Neuronal stem cell (in vitro differentiated cells): Measurements from ENCODE around the gene ENTR1.

ENCODE experiments used
- DNase-seq: peaks from one replicate; pipeline ENCODE4 v3.0.0-alpha.2; 2013; ENCODE audit warnings: low spot score
- H2AFZ ChIP-seq: one replicate; pipeline ENCODE4 v1.6.1; 2013; ENCODE audit warnings: mild to moderate bottlenecking, low read length, inconsistent platforms
- H2AK5ac ChIP-seq: 2 replicates; pipeline ENCODE4 v1.6.1; 2013; ENCODE audit warnings: low read depth, mild to moderate bottlenecking, inconsistent platforms, low read length, moderate library complexity, mixed read lengths
- H2BK120ac ChIP-seq: 2 replicates; pipeline ENCODE4 v1.6.1; 2013; ENCODE audit warnings: low read depth, mild to moderate bottlenecking, inconsistent platforms, low read length, moderate library complexity, mixed read lengths
- H2BK12ac ChIP-seq: one replicate; pipeline ENCODE4 v1.6.1; 2013; ENCODE audit warnings: low read length, inconsistent platforms
- H2BK15ac ChIP-seq: 2 replicates; pipeline ENCODE4 v1.6.1; 2013; ENCODE audit warnings: mild to moderate bottlenecking, low read length, inconsistent platforms, mixed read lengths
- H2BK5ac ChIP-seq: one replicate; pipeline ENCODE4 v1.6.1; 2013; ENCODE audit warnings: inconsistent platforms, mild to moderate bottlenecking, low read length, moderate library complexity
- H3K14ac ChIP-seq: one replicate; pipeline ENCODE4 v1.6.1; 2013; ENCODE audit warnings: low read length, inconsistent platforms
- H3K18ac ChIP-seq: 2 replicates; pipeline ENCODE4 v1.6.1; 2013; ENCODE audit warnings: low read length, inconsistent platforms
- H3K23ac ChIP-seq: 2 replicates; pipeline ENCODE4 v1.6.1; 2013; ENCODE audit warnings: low read depth, mild to moderate bottlenecking, mixed read lengths, low read length, inconsistent platforms; ENCODE audit not compliant: poor library complexity
- H3K27ac ChIP-seq: replicated peaks from 3 replicates; pipeline ENCODE4 v1.5.1; 2013; ENCODE audit warnings: low read length, inconsistent platforms
- H3K27me3 ChIP-seq, 3 experiments: 2 replicates each; pipeline ENCODE4 v1.6.1; 2013; ENCODE audit warnings: low read length in 3 of 3, mild to moderate bottlenecking in 2 of 3, inconsistent platforms in 1 of 3, low read depth in 1 of 3, mixed read lengths in 1 of 3, moderate library complexity in 1 of 3; ENCODE audit not compliant: control insufficient read depth in 3 of 3, insufficient read depth in 3 of 3
- H3K36me3 ChIP-seq, 2 donors: replicated peaks in 1 of 2; 2 replicates each; pipeline ENCODE4 v1.6.1; 2013; ENCODE audit warnings: low read length in 2 of 2; ENCODE audit not compliant: control insufficient read depth in 2 of 2, insufficient read depth in 2 of 2
- H3K4ac ChIP-seq: 2 replicates; pipeline ENCODE4 v1.6.1; 2013; ENCODE audit warnings: inconsistent platforms, mild to moderate bottlenecking, low read length, moderate library complexity
- H3K4me1 ChIP-seq, 2 donors: 1 replicate in 1 of 2; 2 replicates in 1 of 2; pipeline ENCODE4 v1.6.1; 2013; ENCODE audit warnings: low read length in 2 of 2, low read depth in 1 of 2; ENCODE audit not compliant: control insufficient read depth in 2 of 2, insufficient read depth in 1 of 2
- H3K4me2 ChIP-seq: one replicate; pipeline ENCODE4 v1.6.1; 2013; ENCODE audit warnings: mild to moderate bottlenecking, low read length, inconsistent platforms; ENCODE audit not compliant: insufficient read depth, poor library complexity, severe bottlenecking
- H3K4me3 ChIP-seq, 2 donors: 2 replicates each; pipeline ENCODE4 v1.5.1; 2013; ENCODE audit warnings: low read length in 2 of 2, mild to moderate bottlenecking in 2 of 2, inconsistent platforms in 1 of 2, moderate library complexity in 1 of 2
- H3K79me1 ChIP-seq: one replicate; pipeline ENCODE4 v1.6.1; 2013; ENCODE audit warnings: low read depth, mild to moderate bottlenecking, inconsistent platforms, low read length, moderate library complexity
- H3K9ac ChIP-seq: one replicate; pipeline ENCODE4 v1.6.1; 2013; ENCODE audit warnings: mild to moderate bottlenecking, low read depth, low read length, inconsistent platforms; ENCODE audit not compliant: poor library complexity
- H3K9me3 ChIP-seq, 2 donors: replicated peaks in 1 of 2; 2 replicates each; pipeline versions ENCODE3 to v1.6.1; 2013; ENCODE audit warnings: low read length in 2 of 2, mild to moderate bottlenecking in 2 of 2, inconsistent platforms in 1 of 2, low read depth in 1 of 2, mixed read lengths in 1 of 2, moderate library complexity in 1 of 2; ENCODE audit not compliant: control insufficient read depth in 2 of 2, insufficient read depth in 1 of 2
- H4K8ac ChIP-seq: one replicate; pipeline ENCODE4 v1.6.1; 2013; ENCODE audit warnings: low read depth, mild to moderate bottlenecking, inconsistent platforms, low read length, moderate library complexity
- H4K91ac ChIP-seq: one replicate; pipeline ENCODE4 v1.6.1; 2013; ENCODE audit warnings: low read length, low read depth, mild to moderate bottlenecking, inconsistent platforms; ENCODE audit not compliant: poor library complexity
- WGBS, 2 donors: extraction: QIAGEN DNeasy Blood & Tissue Kit; methylation state at CpG; one replicate each; pipeline ENCODE4 v1.1.7; 2013; ENCODE audit warnings: missing lambda C conversion rate in 2 of 2, mixed read lengths in 1 of 2; ENCODE audit not compliant: insufficient read length in 2 of 2, insufficient replicate concordance in 1 of 2; ENCODE audit errors: extremely low coverage in 2 of 2; 5-methylcytosine and 5-hydroxymethylcytosine counted together

Gene ENTR1

DNA sequence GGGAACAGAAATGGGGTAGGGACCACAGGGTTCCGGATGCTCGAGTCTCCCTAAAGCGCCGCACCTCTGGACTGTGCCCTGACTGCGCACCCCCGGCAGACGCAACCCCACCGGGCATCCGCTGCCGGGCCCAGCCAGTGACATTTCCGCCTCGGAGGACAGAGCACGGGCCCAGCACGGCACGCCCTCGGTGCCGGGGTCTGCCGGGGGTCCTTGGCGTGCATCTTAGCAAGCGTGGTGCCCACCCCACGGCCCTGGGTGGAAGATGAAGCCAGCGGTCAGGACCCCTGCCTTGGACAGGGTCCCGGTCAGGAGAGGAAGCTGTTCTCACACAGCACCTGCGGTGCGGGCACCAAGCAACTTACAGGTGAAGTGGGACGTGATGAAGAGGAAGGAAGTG lies 22.2 kb upstream of the ENTR1 start:
- Histone ChIP-seq H3K9me3 (no peaks in the 10 kb centered on the region), H2BK12ac (no peak overlapping the region), H2AFZ (no peak overlapping the region), H2BK120ac (no peak overlapping the region), H3K4me3 (no peak overlapping the region), H2AK5ac (no peak overlapping the region), H3K23ac (no peak overlapping the region), H3K36me3 (peaks cover 17 to 75% of the 10 kb centered on the region in 2 donors), H4K8ac (no peak overlapping the region), H2BK5ac (peak overlapping the region; percentile 39), H3K4me1 (peaks cover 3 to 4% of the 10 kb centered on the region in 2 donors), H3K27ac (no peak overlapping the region), H3K9ac (no peak overlapping the region), H2BK15ac (no peak overlapping the region), H4K91ac (no peak overlapping the region), H3K14ac (no peak overlapping the region), H3K79me1 (peaks cover 7% of the 10 kb centered on the region), H3K27me3 (no peaks in the 10 kb centered on the region), H3K18ac (no peak overlapping the region), H3K4me2 (no peak overlapping the region), H3K4ac (no peak overlapping the region)
- no peak for DNase-seq
- WGBS, 2 donors = no CpG with 5 or more reads among the region's 26 CpGs

DNA sequence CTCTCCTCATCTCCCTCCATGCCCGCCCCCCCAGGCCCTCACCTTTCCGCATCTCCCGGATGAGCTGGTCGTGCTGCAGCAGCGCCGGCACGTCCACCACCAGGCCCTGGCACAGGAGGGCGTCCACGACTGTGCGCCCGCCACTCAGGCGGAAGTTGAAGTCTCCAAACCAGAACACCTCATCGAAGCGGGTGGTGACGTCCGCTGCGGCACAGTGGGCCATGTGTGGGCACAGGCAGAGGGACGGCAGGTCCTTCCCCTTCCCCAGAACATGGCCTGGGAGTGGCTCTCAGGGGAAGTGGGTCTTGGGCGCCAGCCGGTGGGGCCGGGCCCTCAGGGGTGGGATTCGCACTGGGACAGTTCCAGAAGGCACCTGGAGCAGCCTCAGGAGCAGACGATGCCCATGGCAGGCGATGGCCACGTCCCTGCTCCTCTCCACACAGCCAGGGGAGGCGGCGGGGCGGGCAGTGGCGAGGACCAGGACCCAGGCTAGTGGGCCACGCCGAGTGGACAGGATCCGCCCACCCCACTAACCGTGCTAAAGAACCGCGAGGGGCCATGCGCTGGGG lies 21.5 kb upstream of the ENTR1 start:
- H3K27ac ChIP-seq = no peak overlapping the region
- H2AK5ac ChIP-seq = no peak overlapping the region
- H4K91ac ChIP-seq = no peak overlapping the region
- no peaks in the 10 kb centered on the region for H3K4me1 ChIP-seq
- no peak overlapping the region for H2AFZ ChIP-seq
- H3K4me2 ChIP-seq = no peak overlapping the region
- peaks cover 17 to 71% of the 10 kb centered on the region in 2 donors for H3K36me3 ChIP-seq
- no CpG with 5 or more reads among the region's 36 CpGs for WGBS, 2 donors
- no peak overlapping the region for H3K9ac ChIP-seq
- H3K27me3 ChIP-seq = no peaks in the 10 kb centered on the region
- H4K8ac ChIP-seq = peak overlapping the region; percentile 3
- peaks cover 3% of the 10 kb centered on the region for H3K79me1 ChIP-seq
- H2BK15ac ChIP-seq = no peak overlapping the region
- no peak overlapping the region for H2BK120ac ChIP-seq
- H3K18ac ChIP-seq = no peak overlapping the region
- no peaks in the 10 kb centered on the region for H3K9me3 ChIP-seq
- no peak overlapping the region for H2BK5ac ChIP-seq
- DNase-seq = no peak
- no peak overlapping the region for H3K14ac ChIP-seq
- H2BK12ac ChIP-seq = no peak overlapping the region
- H3K4ac ChIP-seq = no peak overlapping the region
- H3K4me3 ChIP-seq = no peak overlapping the region
- H3K23ac ChIP-seq = no peak overlapping the region

DNA sequence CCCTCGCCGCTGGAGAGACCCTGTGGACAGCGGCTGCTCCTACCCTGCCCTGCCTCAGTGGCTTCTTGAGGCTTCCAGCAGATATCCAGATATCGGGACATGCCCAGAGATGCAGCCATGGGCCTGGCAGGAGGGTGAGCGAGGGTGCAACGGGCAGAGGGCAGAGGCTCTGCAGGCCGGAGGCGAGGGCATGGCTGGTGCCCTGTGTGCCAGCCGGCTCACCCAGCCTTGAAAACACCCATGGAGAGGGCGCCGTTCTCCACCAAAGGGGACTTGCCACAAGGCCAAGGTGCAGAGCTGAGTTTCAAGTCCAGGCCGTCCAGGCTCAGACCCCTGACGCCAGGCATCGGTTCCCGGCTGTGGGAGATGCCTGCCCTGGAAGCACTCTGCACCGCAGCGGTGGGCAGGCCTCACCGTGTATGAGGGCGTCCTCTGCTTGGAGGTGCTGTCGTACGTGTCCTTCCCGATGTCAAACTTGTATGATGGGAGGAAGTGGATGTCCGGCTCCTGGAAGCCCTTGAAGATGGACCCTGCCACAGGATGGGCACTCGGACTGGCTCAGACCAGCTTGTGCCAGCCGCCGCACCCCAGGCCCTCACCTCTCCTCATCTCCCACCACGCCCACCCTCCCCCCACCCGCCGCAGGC lies 20.3 kb upstream of the ENTR1 start:
- no peak overlapping the region for H2AK5ac ChIP-seq
- no peaks in the 10 kb centered on the region for H3K4me1 ChIP-seq
- H3K4me3 ChIP-seq = no peak overlapping the region
- H3K79me1 ChIP-seq = no peaks in the 10 kb centered on the region
- H3K27ac ChIP-seq = no peak overlapping the region
- no peak overlapping the region for H4K8ac ChIP-seq
- no peak for DNase-seq
- no peak overlapping the region for H2AFZ ChIP-seq
- no peak overlapping the region for H3K4ac ChIP-seq
- no peaks in the 10 kb centered on the region for H3K27me3 ChIP-seq
- H3K4me2 ChIP-seq = no peak overlapping the region
- H3K9me3 ChIP-seq = no peaks in the 10 kb centered on the region
- no peak overlapping the region for H3K23ac ChIP-seq
- H2BK15ac ChIP-seq = no peak overlapping the region
- H3K18ac ChIP-seq = no peak overlapping the region
- H3K36me3 ChIP-seq = peaks cover 17 to 67% of the 10 kb centered on the region in 2 donors
- no peak overlapping the region for H3K9ac ChIP-seq
- H4K91ac ChIP-seq = no peak overlapping the region
- H2BK5ac ChIP-seq = no peak overlapping the region
- H2BK12ac ChIP-seq = no peak overlapping the region
- H3K14ac ChIP-seq = no peak overlapping the region
- no CpG with 5 or more reads among the region's 29 CpGs for WGBS, 2 donors
- no peak overlapping the region for H2BK120ac ChIP-seq

DNA sequence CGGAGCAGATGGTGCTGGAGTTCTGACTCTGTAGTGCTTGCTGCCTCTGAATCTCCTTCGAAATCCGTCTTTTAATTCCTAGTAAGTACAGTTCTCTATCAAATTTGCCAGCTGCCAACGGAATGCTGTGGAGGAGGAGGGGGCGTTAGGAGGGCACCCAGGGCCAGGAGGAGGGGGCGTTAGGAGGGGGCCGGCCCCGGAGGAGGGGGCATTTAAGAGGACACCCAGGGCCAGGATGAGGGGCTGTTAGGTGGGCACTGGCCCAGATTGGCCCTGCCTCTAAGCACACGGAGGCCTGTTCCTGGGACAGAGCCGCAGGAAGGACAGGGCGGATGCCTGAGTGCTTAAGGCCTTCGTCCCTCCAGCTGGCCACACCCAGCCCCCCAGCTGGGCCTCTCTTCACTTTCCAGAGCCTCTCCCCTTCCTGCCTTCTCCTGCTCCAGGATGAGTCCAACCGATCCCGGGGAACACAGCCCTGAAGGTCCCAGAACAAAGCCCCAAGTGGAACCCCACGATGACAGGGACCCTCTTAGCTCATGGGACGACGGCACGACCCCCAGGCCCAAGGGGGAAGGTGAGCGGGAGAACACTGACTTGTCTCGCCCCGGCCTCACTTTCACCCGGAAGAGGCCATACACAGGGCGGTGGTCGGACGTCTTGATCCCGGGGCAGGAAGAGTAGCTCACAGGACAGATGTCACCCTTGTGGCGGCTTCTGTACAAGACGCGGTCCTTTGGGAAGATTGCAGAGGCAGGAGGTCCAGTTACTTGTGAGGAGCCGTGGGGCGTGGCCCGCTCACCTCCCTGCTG lies 19.5 kb upstream of the ENTR1 start:
- no peak overlapping the region for H2BK15ac ChIP-seq
- H4K91ac ChIP-seq = no peak overlapping the region
- no peaks in the 10 kb centered on the region for H3K9me3 ChIP-seq
- no peak overlapping the region for H3K27ac ChIP-seq
- H2BK5ac ChIP-seq = no peak overlapping the region
- no peak for DNase-seq
- no peak overlapping the region for H3K23ac ChIP-seq
- H2AK5ac ChIP-seq = no peak overlapping the region
- no peak overlapping the region for H2BK120ac ChIP-seq
- no peak overlapping the region for H3K14ac ChIP-seq
- H3K4me3 ChIP-seq = no peak overlapping the region
- no peak overlapping the region for H2BK12ac ChIP-seq
- no CpG with 5 or more reads among the region's 32 CpGs for WGBS, 2 donors
- no peak overlapping the region for H3K9ac ChIP-seq
- no peak overlapping the region for H3K4ac ChIP-seq
- H3K4me1 ChIP-seq = no peaks in the 10 kb centered on the region
- H2AFZ ChIP-seq = no peak overlapping the region
- no peak overlapping the region for H3K18ac ChIP-seq
- H3K4me2 ChIP-seq = no peak overlapping the region
- H3K79me1 ChIP-seq = no peaks in the 10 kb centered on the region
- H3K36me3 ChIP-seq = peaks cover 15 to 61% of the 10 kb centered on the region in 2 donors
- no peaks in the 10 kb centered on the region for H3K27me3 ChIP-seq
- no peak overlapping the region for H4K8ac ChIP-seq
